Measurements from ENCODE around the gene RASL12.
A peak's percentile ranks its signal among the peaks of the same experiment; 100 is the strongest.

Gene RASL12

DNA sequence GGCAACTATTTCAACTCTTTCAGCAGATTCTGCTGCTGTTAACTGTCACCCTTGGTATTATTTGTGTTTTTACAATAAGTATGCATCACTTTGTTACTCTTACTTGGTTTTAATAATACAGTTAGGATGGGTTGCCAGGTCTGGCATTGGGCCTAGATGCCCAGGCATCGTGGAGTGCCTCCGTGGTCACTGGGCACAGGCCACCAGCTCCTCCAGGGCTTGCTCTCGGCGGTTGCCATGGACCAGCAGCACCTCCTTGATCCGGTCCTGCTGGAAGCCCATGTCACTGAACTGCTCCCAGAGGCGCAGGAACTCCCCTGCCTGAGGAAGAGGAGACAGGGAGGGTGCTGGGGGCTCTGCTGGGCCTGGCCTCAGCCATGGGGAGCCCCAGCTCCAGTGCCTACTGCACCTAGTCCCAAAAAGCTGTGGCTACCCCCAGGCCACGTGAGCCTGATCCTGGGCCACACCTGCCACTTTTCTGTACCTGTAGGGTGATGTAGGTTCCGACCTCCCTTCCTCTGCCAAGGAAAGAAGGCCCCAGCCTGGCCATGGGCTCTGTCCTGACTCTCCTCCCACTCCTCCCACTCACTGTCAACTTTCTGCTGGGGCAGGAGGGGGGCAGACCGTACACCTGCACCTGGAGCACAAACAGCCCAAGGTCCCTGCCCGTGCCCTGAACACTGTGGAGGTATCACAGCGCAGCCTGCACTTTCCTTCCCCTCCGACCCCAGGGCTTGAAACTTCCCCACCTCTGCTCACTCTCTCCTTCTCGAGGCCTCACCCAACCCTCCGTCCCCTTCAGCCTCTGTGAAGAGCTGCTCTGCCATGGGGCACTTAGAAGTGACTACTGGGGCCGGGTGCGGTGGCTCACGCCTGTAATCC lies 25.4 kb upstream of the RASL12 start:
- no peak for DNase-seq (ENCODE audit: low read depth in 2 of 2)

DNA sequence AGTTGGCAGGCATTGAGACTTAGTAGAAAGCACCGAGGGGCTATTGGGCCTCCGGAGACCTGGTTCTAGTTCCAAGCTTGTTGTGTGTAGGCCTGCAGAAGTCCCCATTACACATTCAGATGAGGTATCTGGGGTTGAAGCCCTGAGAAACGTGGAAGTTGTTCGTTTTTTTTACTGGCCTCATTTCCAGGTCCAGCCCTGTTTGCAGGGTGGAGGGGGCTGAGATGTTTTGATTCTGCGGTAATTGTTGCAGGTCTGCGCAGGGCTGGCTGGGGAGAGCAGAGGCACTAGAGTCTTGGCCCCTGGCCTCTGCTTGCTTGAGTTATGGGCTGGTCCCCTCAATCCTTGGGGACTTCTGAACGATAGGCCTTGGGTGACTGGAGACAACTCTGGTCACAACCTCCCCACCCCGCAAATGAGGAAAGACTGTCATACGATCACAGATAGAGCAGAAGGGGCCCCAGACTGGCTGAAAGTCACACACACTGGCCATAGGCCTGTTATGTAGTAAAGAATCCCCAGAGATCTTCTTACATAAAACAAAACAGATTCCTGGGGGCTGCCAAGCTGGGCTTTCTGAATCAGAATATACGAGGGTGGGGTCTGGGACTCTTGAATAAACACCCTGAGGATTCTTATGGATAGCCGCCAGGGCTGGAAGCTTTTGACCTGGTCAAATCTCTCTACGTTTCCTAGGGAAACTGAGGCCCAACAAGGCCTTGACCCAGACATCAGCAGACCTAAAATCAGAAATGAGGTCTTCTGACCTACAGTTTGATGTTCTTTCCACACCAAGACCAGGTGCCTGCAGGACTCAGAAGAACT lies 24.4 kb upstream of the RASL12 start:
- DNase-seq (ENCODE audit: low read depth in 2 of 2), result no peak

DNA sequence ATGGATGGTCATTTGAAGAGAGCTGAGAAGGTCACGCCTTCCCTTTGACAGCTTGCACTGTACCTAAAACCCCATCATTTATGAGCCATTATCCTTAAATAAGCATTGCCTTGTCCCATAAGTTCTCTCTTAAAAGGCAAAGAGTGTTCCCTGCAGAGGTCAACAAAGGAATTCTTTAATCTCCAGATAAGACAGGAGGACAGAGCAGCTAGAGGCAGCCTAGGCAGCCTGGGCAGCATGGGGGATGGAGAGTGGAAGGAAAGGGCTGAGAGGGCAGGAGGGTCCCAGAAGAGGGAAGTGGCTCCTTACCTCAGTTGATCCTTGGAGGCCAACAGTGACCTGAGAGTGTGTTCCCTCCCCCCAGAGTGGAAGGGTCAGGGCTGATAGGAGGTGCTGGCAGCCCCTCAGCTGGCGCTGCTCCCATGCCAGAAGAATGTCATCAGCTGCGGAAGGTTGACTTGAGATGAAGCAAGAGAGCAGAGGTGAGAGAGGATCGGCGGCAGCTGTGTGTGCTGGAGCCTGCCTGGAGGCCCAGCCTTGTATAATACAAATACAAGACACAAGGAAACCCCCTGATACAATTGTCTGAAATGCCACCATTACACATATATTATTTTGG lies 21.5 kb upstream of the RASL12 start:
- DNase-seq (ENCODE audit: low read depth in 2 of 2), result no peak

DNA sequence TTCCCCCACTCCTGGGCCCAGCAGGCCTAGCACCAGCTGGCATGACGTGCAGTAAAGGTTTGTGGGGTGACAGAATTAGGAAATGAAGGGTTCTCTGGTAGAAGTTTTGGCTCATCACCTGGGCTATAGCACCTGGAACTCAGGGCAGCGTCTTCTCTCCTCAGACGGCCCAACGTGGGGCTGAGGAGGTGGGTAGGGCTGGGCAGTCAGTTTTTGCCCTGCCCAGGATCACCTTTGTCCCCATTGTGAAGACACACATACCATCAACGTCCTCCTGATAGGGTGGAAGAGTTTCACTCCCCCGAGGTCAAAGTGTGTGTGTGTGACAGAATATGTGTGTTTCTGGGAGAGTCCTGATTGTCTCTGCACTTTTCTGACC lies 20.8 kb upstream of the RASL12 start:
- no peak for DNase-seq (ENCODE audit: low read depth in 2 of 2)

DNA sequence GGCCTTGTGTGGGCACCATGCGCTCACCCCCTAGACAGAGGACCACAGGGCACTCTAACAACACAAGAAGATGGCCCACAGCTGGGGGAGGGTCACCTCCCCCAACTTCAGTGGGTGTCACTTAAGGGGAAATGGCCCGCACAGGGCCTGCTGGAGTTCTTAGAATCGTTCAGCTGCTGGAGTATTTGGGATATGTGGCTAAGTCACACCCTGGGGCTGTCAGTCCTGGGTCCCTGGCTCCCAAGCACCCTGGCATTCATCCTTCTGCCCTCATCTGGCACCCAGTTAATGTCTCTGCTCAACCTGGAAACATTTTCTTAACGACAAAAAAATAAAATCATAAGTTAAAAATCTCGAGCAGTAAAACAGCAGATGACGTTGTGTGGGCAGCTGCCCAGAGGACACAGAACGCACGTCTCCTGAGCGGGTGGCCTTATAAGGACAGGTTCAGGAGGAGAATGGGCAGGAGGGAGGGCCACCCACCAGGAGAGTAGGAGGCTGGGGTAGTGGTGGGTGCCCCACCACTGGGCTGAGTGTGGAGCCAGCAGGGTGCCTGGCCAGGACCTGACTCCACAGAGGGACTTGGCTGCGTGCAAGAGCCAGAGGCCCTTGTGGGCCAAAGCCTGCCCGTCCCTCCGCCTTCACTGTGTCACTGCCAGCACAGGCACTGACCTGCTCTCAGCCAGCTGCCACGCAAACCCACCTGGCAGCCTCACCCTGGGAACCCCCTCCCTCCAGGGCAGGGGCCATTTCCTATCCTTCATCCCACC lies 20.3 kb upstream of the RASL12 start:
- DNase-seq (ENCODE audit: low read depth in 2 of 2), result no peak

DNA sequence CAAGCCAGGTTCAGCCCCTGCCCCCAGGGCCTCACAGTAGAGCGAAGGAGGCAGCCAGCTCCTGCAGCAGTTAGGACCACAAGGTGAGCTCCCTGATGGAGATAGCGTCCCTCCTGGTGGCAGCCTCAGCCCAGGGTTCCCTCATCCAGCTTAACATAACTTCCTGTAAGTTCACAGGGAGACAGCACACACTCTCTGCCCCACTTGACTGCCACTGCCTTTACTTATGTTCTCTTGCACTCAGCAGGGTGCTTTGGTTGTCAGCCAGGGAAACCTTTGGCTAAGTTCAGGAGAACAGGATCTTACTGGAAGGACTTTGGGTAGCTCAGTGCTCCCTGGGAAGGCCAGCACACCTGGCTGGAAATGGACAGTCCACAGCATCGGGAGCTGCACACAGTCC lies 19.6 kb upstream of the RASL12 start:
- no peak for DNase-seq (ENCODE audit: low read depth in 2 of 2)

DNA sequence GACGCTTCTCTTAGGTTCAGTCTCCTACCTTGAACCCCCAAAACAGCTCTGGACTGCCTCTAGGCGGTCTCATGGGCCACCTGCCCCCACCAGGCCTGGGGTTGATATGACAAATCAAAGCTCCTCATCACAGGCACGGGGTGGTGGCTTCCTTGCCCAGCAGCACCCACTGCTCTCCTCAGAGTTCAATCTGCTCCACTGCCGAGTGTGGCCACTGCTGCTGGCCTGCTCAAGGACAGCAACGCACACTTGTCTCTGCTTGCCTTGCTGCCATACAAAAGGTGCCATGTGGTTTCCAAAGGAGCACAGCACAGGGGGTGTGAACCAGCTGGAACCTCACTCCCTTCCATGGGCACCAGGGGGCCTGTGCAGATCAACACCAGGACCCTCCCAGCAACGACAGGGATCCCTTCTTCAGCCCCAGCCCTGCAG lies 18.9 kb upstream of the RASL12 start:
- DNase-seq (ENCODE audit: low read depth in 2 of 2), result no peak

DNA sequence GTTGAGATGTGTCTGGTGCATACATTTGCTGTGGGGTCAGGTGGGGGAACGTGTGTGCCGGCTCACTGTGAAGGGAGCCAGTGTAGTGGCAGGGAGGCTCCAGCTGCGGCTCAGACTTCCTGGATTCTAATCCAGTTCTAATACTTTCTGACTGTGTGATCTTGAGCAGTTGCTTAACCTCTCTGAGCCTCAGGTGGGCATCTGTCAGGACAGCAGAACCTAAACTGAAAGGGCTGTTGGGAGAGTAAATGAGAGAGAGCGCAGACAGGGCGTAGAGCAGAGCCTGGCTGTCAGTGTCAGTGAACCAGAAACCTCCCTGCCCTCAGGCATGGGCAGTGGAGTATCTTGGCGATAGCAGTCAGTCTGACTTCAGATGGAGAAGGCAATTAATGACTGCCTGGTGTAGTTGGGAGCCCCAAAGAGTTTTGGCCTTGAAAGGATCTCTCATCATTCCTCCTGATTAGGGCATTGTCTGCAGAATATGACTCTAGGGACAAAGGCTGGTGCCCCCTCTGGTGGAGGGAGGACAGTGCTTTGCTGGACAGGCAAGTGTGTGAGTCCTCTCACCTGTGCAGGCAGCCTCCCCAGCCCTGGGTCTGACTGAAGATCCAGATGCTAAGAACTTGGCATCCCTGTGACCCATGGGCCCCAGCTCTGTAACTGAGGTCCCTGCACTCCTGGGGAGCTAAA lies 18.3 kb upstream of the RASL12 start:
- DNase-seq (ENCODE audit: low read depth in 2 of 2), result peak in 1 of 2 donors; percentile 10

DNA sequence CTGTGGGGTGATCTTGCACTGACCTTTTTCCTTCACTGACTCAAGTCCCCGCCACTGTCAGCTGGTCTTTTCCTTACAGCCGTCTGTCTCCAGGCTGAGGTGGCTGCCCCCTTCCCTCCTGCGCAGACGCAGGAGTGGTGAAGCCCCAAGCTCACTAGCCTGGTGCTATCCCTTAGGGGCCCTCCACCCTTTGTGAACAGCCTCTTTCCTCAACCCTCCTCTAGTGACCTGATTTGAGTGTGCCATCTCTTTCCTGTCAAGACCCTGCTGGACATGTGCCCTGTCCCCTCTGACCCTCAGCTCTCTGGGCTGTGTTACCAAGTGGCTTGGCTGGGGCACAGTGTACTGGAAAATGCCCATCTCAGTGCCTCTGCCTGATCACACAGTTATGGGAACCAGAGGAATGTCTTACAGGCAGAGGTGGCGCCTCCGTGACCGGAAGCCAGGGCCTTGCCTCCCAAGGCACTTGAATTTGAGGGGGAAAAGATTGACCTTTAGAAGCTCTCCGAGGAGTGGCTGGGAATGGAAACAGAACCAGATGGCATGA lies 17.5 kb upstream of the RASL12 start:
- DNase-seq (ENCODE audit: low read depth in 2 of 2), result no peak

DNA sequence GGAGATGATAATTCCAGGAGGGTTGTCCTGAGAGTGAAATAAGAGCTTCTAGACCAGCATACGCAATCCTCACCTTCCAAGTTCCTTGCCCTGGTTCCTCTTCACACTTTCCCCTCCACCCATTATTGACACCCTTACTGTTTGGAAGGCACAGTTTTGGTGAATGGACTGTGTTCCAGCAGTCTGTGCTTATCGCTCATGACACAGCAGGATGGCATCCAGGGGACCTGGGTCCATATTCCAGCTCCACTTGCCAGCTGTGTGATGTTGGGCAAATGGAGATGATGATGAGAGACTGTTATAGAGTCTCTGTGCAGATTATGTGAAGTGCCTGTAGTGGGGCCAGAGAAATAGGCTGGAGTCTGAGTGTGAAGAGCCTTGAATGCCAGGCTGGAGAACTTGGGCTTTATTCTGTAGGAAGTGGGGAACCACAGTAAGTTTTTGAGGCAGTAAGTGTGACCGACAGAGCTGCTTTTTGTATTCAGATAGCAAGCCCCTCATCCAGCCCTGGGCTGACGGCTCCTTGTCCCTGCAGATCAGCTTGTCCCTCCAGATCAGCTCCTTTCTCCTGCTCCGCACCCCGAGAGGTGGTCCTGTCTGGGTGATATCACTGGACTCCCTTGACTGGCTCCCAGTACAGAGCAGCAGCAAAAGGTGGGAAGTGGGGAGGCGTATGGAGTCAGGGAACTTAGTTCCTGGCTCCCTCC lies 16.9 kb upstream of the RASL12 start:
- DNase-seq (ENCODE audit: low read depth in 2 of 2), result no peak

DNA sequence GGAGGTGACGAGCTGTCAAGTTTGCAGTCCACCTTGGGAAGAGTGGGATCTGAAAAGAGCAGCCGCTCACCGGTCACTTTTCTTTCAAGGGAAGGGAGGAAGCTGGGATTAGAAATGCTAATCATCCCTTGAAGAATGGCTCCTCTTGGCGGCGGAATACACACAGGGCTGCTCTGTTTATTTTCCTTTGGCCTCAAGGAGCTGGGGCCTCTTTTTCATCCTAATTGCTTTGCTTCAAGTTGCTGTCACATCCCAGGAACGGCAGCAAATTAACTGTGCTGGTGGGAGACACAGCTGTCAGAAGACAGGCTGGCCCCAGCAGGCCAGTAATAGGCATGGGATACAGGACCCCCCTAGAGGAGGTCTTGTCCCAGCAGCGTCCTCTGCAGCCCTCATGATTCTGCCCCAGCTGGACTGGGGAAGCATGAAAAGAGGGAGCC lies 15.5 kb upstream of the RASL12 start:
- no peak for DNase-seq (ENCODE audit: low read depth in 2 of 2)

DNA sequence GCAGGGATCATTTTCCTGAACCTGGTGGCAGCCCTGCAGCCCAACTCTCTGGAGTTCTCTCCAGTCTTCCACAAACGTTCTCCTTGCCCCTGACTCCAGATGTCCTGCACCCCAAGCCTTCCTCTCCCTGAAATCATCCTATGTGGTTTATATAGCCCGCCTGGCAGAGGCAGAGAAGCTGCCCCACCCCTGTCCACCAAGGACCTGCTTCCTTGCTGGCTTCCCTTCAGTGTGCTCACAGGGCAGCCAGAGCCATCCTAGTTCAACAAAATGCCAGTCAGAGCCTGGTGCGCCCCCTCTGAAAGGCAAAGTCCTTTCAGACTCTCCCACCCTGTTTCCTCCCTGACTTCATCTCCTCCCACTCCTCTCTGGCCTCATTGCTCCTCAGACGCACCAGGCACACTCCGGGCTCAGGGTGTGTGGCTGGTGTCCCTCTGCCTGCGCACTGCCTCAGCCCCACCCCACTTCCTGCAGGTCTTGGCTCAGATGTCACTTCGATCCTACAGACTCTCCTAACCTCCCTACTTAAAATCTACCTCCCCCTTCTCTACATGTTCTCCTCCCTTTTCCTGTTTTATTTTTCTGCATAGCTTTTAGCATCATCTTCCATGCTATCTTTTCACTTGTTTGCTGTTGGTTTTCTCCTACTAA lies 14.6 kb upstream of the RASL12 start:
- DNase-seq (ENCODE audit: low read depth in 2 of 2), result no peak

DNA sequence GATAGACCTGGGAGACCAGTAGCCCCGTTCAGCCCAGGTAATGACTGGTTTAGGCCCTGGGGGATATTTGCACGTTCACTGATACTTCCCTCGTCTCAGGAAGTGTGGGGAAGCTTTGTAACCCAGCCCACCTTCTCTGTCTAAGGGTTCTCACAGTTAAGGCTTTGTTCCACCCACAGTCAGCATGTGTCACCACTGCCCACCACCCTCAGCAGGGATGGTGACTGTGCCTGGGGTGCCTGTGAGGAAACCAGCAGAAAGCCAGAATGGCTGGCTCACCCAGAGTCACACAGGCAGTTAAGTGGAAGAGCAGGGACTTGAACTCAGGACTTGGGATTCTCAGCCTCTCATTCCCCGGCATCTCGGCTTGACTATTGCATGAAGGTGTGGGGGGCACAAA lies 14.0 kb upstream of the RASL12 start:
- peak; percentile 16 to 20 for DNase-seq (ENCODE audit: low read depth in 2 of 2)

DNA sequence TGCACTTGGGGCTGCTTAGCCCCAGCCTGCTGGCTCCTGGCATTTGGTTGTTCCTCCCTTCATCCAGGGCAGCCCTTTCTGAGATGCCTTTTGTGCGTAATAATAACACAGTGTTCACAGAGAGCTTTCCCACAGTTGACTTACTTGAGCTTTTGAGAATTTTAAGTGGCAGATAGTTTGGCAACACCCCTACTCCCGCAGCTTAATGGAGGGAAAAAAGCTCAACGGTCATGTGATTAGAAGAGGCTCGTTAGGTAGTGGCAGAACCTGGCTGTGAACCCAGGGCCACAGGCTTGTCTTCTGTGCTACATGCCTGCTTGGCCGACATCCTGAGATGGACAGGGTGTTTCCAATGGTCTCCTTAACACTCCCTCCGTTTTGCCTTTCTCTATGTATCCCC lies 13.5 kb upstream of the RASL12 start:
- no peak for DNase-seq (ENCODE audit: low read depth in 2 of 2)

DNA sequence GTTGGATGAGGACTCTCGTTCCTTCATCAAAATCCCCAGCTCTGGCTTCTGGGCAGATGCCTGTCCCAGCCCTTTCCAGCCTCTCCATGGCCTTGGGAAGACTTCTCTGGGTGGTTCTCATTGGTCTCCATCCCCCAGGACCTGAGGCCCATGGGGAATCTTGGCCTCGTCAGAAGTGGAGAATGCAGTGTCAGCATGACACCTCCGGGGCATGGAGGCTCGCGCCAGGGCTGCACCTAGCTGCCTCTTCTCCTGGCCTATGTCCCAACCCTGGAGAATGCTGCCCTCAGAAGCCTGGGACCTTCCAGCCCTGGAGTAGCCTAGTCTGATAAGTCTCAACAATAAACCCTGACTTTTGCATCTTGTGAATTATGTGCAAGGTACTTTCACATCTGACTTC lies 11.8 kb upstream of the RASL12 start:
- DNase-seq (ENCODE audit: low read depth in 2 of 2), result no peak

DNA sequence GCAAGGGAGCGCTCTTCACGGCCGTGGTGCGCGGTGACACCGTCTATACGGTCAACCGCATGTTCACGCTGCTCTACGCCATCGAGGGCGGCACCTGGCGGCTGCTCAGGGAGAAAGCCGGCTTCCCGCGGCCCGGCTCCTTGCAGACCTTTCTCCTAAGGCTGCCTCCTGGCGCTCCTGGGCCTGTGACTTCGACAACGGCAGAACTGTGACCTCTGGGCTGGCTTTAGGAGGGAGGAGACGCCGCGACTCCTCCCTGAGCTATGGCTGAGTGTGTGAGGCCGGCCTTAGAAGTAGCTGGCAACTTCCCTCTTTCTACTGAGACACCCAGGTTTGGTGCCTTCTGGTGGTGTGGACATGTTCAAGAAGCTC lies 10.2 kb upstream of the RASL12 start:
- peak; percentile 28 to 48 for DNase-seq (ENCODE audit: low read depth in 2 of 2)

DNA sequence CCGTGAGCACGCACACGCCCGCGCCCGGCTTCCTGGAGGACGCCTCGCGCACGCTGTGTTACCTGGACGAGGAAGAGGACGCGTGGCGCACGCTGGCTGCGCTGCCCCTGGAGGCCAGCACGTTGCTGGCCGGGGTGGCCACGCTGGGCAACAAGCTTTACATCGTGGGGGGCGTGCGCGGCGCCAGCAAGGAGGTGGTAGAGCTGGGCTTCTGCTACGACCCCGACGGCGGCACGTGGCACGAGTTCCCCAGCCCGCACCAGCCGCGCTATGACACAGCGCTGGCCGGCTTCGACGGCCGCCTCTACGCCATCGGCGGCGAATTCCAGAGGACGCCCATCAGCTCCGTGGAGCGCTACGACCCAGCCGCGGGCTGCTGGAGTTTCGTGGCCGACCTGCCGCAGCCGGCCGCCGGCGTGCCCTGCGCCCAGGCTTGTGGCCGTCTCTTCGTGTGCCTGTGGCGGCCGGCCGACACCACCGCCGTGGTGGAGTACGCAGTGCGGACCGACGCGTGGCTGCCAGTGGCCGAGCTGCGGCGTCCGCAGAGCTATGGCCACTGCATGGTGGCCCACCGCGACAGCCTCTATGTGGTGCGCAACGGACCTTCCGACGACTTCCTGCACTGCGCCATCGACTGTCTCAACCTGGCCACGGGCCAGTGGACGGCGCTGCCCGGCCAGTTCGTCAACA lies 9.6 kb upstream of the RASL12 start:
- DNase-seq (ENCODE audit: low read depth in 2 of 2), result no peak

DNA sequence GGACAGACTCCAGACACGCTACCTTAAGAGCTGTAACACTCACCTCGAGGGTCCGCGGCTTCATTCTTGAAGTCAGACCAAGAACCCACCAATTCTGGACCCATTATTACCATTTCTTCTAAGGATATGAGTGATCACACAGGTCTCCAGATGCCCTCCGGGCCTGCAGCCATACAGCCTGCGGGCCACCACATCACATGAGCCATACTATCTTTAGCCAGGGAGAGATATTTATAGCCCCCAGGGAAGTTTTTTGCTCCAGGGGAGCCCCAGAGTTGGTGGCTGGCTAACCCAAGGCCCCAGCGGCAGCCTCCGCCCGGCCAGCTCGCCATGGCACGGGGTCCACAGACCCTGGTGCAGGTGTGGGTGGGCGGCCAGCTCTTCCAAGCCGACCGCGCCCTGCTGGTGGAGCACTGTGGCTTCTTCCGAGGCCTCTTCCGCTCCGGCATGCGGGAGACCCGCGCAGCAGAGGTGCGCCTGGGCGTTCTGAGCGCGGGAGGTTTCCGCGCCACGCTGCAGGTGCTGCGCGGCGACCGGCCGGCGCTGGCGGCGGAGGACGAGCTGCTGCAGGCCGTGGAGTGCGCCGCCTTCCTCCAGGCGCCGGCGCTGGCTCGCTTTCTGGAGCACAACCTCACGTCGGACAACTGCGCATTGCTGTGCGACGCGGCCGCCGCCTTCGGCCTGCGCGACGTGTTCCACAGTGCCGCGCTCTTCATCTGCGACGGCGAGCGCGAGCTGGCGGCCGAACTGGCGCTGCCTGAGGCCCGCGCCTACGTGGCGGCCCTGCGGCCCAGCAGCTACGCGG lies 8.9 kb upstream of the RASL12 start, which contains the start of gene KBTBD13:
Gene KBTBD13, plus strand, starts transcription at position 261 of the 805 bp plus-strand sequence. Its CDS starts 70 bp downstream, at position 331.
- no peak for DNase-seq (ENCODE audit: low read depth in 2 of 2)
